Measurements from ENCODE around the gene GCH1.
"Not testable (repeated sequence)": the region's sequence is repeated elsewhere in the genome, so short reads cannot be mapped to it uniquely, and the experiment has no call there.

GCH1 gene, protein sequence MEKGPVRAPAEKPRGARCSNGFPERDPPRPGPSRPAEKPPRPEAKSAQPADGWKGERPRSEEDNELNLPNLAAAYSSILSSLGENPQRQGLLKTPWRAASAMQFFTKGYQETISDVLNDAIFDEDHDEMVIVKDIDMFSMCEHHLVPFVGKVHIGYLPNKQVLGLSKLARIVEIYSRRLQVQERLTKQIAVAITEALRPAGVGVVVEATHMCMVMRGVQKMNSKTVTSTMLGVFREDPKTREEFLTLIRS

DNA sequence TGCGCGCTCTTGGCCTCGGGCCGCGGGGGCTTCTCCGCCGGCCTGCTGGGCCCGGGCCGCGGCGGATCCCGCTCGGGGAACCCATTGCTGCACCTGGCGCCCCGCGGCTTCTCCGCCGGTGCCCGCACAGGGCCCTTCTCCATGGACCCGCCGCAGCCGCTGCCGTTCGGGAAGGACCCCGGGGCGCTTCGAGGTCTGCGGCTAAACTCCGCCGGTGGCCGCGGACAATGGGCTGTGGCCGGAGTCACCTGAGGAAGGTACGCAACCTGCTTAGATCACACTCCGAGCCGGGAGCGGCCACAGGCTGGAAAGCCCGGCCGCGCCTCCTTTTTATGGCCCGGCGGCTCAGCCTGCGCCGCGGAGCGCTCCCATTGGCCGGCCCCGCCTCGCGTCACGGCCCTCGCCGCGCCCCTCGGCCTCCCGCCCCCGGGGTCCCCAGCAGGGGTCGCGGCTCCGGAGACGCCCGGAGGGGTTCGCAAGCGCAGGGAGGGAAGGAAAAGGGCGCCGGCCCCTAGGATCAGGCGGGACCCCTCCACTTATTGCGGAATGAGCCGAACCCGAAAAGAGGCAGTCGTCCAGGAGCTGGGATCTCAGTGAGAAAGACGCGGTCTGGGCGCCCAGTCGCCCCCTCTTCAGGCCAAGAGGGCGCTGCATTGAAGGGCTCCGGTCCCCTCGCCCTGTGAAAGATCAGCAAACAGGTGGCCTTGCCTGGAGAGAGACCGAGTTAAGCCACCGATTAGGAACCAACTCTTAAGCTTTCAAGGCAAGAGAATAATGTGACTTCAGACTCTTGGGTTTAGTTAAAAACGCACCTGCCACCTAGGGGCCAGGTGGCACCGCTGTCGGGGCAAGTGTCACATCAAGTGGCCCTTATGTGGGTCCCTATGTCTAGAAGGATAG is at the start of gene GCH1:
Gene GCH1 (minus strand): TSS at position 306 of the 900 bp plus-strand sequence. CDS start 163 bp downstream, at position 143.
- no peak for FAIRE-seq

DNA sequence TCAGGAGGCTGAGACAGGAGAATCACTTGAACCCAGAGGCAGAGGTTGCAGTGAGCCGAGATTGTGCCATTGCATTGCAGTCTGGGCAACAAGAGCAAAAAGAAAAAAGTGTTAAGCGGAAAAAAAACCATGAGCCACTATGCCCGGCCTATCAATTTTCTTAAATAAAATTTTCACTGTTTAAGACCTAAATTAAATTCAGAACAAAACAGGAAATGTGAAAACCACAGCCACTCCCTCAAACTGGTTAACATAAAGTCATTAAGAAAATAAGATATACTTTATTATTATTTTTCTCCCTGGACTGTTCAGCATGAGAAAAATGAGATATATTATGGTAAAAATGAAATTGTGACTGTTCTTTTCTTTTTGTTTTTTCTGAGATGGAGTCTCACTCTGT is 44.6 kb upstream of the GCH1 start:
- no peak for FAIRE-seq

DNA sequence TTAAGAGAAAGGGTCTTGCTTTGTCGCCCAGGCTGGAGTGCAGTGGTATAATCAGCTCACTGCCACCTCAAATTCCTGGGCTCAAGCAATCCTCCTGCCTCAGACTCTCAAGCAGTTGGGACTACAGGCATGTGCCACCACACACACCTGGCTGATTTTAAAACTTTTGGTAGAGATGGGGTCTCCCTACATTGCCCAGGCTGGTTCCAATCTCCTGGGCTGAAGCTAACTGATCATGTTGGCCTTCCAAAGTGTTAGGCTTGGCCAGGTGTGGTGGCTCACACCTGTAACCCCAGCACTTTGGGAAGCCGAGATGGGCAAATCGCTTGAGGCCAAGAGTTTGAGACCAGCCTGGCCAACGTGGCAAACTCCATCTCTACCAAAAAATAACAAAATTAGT is 43.9 kb upstream of the GCH1 start:
- FAIRE-seq, result no peak

DNA sequence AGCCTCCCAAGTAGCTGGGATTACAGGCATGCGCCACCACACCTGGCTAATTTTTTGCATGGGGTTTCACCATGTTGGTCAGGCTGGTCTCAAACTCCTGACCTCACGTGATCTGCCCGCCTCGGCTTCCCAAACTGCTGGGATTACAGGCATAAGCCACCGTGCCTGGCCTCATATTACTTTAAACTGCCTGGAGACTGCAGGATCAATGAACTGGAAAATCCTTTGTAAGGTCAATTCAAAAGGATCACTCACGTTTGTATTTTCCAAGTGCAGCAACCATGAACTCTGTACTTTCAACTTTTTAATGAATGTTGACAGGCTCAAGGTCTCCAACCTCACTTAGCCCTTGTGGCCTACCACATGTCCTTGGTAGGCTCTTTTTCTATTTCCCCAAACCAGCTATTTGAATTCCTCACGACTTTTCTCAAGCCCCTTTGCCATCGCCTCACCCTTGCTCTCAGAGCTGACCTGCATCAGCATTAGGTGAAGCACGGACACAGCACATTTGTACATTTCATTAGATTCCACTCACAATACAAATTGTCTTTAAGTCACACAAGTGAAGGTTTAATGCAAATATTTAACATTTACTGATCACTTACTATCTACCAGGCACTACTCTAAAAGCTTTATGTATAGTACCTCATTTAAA is 42.2 kb upstream of the GCH1 start:
- FAIRE-seq, result no peak

DNA sequence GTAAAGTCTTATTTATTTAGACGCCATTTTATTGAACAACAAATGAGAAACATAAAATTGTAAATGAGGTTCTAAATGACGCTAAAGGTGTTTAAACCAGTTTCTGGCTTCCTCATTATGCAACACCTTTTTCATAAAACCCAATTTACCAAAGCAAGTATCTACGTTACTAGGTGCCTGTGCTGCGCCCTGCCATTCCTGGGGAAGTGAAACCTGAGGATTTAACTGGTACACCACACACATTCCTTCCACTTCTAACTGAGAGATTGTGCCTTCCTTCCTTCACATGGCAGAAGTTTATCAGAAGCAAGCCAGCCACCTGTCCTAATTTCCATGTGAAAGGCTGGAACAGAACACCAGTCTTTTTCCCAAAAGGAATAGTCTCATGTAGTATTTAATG is 40.3 kb upstream of the GCH1 start:
- FAIRE-seq, result no peak

DNA sequence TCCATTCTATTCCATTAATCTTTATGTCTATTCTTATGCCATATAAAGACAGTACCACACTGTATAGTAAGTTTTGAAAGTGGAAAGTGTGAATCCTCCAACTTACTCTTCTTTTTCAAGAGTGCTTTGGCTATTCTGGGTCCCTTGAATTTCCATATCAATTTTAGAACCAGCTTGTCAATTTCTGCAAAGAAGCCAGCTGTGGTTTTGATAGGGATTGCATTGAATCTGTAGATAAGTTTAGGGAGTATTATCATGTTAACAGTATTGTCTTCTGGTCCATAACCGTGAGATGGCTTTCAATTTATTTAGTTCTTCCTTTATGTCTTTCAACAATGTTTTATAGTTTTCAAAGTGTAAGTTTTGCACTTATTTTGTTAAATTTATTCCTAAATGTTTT is 34.2 kb upstream of the GCH1 start:
- FAIRE-seq, result no peak

DNA sequence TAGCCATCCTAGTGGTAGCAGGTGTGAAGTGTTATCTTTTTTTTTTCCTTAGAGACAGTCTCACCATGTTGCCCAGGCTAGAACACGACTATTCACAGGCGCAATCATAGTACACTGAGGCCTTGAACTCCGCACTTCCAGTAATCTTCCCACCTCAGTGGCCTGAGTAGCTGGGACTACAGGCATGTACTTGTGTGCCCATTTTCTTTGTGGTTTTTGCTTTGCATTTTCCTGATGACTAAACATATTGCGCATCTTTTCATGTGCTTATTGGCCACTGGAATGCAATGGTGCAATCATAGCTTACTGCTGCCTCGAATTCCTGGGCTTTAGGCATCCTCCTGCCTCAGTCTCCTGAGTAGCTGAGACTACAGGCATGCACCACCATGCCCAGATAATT is 33.3 kb upstream of the GCH1 start:
- FAIRE-seq, result no peak

DNA sequence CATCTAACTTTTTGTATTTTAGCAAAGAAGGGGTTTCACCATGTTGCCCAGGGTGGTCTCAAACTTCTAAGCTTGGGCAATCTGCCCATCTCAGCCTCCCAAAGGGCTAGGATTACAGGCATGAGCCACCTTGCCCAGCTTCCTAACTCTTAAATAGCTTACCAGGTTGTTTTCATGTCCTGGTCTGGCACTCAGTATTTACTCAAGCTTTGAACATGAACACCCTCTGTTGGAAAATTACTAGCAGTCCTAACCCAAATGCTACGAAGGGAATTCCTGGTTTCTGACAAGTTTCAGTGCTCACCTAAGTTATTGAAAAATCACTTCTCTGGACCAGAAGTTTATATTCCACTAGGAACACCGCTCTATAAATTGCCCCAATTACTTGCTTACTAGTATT is 32.5 kb upstream of the GCH1 start:
- FAIRE-seq, result no peak

DNA sequence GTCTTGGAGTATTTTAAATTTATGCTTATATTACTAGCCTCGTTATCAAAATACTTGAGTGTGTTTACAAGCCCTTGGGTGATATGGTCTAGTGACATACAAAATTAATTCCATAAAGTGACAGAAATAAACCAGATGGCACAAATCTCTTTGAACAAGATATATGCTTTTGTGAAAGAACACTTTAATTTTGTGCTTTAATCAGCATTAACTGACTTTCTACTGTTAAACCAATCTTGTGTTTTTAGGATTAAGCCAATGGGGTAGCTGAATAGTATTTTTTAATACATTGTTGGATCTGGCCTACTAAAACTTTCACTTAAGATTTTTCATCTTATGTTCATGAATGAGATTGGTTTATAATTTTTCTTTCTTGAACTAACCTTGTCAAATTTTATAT is 30.4 kb upstream of the GCH1 start:
- FAIRE-seq, result no peak

DNA sequence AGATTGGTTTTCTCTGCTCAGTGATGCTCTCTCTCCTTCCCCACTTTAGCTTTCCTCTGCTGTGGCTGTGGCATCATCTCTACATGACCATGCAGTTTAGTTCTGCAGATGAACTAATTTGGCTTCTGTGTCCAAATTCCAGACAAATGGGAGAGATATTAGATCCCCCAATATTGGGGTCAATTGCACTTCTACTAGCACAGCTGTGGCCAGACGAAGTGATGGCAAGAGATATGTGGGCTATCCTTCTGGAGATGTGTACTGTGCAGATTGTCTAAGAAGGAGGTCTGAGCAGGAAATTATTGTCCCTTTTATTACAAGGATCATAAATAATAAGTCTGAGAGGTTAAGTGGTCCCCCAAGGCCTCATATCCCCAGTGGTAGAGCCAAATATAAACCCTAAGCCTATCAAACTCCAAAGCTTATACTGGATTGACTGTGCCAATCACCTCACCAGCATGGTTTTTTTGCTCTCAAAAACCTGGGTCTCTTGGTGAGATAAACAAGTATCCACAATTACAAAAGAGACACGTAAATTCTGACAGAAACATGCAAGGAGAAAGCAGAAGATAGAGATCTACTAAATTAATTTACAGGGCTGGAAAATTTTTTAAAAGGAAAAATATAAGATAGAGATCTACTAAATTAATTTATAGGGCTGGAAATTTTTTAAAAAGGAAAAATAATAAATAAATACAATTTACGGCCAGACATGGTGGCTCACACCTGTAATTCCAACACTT is 29.1 kb upstream of the GCH1 start:
- FAIRE-seq, result no peak

DNA sequence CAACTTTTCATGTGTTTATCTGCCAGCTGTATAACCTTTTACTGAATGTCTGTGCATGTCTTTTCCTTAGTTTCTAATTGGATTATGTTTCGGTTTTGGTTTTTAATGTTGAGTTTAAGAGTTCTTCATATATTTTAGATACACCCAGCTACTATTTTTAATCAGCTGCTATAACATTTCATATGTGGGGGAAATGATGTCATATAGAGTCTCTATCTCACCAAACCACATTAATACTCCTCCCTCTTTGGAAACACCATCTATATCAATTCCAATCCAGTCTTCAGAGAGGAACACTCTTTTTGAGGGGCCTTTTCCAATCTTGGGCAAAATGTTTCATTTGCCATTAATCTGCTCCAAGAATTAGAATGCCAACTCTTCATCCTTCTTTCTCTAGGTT is 28.5 kb upstream of the GCH1 start:
- no peak for FAIRE-seq

DNA sequence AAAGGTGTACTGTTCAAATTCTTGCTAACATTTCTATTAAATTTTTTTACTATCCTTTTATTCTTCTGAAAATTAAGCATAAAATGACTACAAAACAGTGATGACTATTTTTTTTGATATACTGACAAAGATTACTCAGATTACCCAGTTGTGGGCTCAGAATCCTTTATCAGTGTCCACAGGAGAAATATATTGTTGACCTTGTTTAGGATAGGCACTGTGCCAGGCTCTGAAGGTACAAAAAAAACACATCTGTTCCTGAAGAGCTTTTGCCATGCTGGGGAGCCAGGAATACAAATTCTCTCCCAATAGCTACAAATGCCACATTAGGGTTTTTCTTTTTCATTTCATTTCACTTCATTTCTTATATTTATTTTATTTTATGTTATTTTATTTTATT is 26.9 kb upstream of the GCH1 start:
- FAIRE-seq, result no peak

DNA sequence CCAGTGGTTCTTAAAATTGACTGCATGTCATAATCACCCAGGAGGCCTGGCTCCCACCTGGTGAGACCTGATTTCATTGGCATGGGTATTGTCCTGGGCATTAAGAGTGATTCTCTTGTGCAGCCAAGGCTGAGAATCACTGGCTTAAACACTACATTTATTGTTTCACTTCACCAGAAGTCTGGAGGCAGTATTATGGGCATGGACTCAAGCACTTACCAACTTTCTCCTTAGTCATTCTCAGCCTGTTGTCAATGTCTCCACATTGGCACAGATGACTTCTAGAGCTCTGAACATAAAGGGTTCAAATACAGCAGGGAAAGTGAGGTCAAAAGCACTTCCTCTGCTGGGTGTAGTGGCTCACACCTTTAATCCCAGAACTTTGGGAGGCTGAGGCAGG is 25.6 kb upstream of the GCH1 start:
- no peak for FAIRE-seq

DNA sequence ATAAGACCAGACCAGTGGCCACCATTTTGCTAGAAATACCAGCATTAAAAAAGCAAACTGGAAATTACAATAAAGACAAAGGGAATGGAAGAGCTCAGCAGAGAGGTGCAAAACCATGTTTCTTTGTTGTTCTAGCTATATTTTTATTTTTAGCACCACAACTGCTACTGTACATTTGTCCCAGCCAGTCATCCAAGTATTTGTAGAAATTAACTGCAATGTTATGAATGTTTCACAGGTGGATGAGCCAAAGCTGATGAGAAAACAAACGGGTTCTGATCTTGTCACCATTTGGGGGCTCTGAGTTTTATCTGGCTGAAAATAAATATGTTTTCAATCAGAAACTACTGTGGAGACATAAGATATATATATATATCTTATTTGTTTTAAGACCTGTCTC is 24.9 kb upstream of the GCH1 start:
- no peak for FAIRE-seq

DNA sequence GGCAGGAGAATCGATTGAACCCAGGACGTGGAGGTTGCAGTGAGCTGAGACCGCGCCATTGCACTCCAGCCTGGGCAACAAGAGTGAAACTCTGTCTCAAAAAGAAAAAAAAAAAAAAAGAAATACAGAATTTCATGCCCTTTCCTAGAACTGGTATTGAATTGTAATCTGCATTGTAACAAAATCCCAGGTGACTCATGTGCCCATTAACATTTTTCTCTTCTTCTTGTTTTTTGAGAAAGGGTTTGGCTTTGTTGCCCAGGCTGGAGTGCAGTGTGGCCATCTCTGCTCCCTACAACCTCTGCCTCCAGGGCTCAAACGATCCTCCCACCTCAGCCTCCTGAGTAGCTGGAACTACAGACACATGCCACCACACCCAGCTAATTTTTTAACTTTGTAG is 23.9 kb upstream of the GCH1 start:
- FAIRE-seq, result not testable (repeated sequence)

DNA sequence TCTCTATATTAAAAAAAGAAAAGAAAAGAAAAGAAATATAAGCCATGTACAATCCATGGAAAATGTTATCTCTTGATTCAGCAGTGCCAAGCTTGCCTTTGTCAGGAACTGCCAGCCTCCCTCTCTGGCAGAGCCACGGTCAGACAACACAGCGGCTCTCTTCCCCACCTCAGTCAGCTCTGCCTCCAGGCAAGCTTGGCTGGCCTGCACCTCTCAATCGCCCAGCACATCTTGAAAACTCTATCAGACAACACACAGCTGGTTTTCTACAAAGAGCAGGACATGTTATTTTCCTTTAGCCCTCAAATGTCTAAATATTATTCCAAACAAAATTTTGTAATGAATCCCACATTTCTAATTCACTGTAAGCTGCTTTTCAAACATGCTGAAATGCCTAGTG is 20.0 kb upstream of the GCH1 start:
- no peak for FAIRE-seq

DNA sequence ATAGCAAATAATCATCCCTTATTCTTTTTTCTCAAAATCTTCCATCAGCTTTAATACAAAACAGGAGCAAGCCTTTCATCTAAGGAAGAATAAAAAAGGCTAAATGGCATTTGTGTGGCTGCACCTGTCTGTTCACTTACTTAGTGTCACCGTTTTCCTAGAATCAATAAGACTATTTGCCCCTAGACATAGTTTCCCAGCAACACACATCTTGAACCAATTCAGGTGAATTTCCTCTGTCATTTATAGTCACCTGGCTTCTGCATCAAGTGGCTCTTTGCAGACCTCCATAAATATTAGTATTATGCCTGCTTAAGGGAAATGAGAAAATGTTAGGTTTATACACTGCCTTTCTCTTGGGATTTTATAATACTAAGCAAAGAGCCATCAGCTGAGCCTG is 17.4 kb upstream of the GCH1 start:
- FAIRE-seq, result no peak

DNA sequence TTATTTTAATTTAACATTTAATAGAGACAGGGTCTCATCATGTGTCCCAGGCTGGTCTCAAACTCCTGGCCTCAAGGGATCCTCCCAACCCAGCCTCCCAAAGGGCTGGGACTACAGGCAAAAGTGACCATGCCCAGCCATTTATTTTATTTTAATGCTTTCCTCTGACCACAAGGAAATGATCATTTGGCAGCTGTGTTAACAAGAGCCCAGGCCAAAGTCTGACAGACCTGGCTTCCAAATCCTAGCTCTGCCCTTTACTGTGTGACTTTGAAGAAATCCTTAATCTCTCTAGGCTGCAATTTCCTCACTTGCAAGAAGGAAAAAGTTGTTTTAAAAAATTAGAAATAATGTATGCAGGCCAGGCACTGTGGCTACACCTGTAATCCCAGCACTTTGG is 16.7 kb upstream of the GCH1 start:
- no peak for FAIRE-seq

DNA sequence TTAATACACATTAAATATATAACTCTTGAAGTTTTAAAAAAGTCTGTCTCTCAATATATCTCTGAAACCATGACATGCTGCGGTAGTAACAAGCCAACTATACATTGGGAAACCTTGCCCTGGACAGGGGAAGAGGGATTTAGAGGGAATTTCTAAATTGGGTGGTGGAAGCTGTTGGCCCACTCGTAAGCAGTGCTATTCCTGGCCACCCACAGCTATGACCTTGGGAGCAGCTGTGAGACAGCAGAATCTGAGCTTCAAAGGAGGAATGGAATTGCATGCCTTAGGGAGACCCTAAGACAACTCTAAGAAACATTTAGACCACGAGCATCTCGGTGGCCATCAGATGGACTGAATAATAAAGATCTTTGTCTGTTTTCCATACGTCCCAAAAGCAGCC is 15.8 kb upstream of the GCH1 start:
- no peak for FAIRE-seq

DNA sequence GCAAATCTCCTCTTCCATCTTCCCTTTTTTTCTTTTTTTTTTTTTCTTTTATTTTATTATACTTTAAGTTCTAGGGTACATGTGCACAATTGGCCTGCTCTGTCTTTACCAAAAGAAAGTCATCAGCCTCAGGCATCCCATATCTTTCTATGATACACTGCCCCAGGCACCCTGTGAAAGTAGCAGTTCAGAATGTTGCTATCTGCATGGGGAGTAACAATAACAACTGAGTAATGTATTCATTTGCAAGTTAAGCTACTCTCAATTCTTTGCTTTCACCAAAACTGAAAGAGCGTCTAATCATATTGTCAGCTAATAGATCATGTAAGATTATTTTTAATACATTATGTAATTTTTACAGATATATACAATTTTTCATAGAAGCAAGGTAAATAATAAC is 13.5 kb upstream of the GCH1 start:
- FAIRE-seq, result no peak

DNA sequence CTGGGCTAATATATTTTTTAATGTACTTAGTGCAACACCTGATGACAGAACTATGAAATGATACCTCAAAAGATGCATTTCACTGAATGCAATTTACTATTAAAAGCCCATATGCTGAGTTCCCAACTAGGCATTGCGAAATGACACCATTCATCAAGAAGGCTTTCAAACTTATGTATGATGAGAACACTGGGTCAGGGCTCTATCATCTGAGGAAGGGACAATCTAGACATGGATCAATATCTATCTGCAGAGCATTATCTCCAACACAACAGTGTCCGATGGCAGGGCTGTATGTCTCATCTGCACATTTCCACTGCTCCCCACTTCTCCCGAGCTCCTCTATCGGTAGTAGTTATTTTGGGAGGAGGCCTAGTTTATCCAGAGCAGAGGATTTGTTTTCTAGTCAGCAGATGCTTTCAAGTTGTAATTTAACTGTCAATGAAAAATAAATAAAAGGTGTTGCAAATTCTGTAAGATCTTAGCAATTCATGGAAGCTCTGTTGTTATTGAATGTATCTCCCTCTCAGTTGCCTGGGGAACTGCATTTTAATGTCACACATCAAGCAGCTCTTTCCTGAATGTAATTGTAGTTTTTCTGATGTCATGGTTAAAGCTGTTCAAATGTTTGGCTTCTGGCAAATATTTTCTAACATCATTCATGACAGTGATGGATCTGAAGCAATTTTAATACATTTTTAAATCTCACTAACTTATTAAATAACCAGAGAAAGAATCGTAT is 7.4 kb upstream of the GCH1 start:
- no peak for FAIRE-seq

DNA sequence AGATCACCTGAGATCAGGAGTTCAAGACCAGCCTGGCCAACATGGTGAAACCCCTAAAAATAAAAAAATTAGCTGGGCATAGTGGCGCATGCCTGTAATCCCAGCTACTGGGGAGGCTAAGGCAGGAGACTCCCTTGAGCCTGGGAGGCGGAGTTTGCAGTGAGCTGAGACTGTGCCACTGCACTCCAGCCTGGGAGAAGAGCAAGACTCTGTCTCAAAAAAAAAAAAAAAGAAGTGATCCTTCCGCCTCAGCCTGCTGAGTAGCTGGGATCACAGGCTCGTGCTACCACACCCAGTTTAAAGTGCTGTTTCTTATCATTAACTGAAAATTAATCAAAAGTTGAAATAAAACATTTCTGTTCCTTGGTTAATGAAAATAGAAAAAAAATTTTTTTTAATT is 6.3 kb upstream of the GCH1 start:
- FAIRE-seq, result not testable (repeated sequence)

All from colon (tissue), 2 donors.